SK-N-MC (cell line): ENCODE data around the gene AHRR.

Experiments used
- EZH2 ChIP-seq: fragments of 200-600 bp; sonication (generic); IDR thresholded peaks from one replicate; pipeline ENCODE4 v1.6.1; 2017; ENCODE audit warnings: antibody characterized with exemption
- FOXP2 ChIP-seq: optimal IDR thresholded peaks from 2 replicates; pipeline ENCODE3; 2011; ENCODE audit warnings: mild to moderate bottlenecking, moderate library complexity; ENCODE audit not compliant: insufficient read depth; ENCODE audit errors: extremely low read length, control extremely low read depth
- POLR2AphosphoS5 ChIP-seq: IDR thresholded peaks from 2 replicates; pipeline ENCODE4 v1.6.1; 2012; ENCODE audit warnings: mild to moderate bottlenecking, low read depth, low read length, borderline replicate concordance

- TF ChIP-seq POLR2AphosphoS5 (no peak), EZH2 (no peak), FOXP2 (peak; percentile 62)
Measured at GRCh38 chr5:345404-346195, 24.1 kb downstream of the AHRR start.
